ENCODE measurements around the gene ZBTB34. TPM values are rescaled to one million over a fixed set of nuclear protein-coding genes. Genes with fewer than 3 reads are reported as not detected.

ZBTB34 gene
- total and polyA plus RNA-seq, 2 donors = 4.0 to 7.9 TPM

- Histone ChIP-seq H3K27ac (ENCODE audit: low read depth in 1 of 2, low read length in 1 of 2) (no peak overlapping the region), H3K4me1 (ENCODE audit: control insufficient read depth in 2 of 2, insufficient read depth in 2 of 2, low read length in 2 of 2) (peaks cover 0 to 3% of the 10 kb centered on the region in 2 donors), H3K36me3 (ENCODE audit: control insufficient read depth in 2 of 2, insufficient read depth in 2 of 2, low read length in 1 of 2) (peaks cover 16 to 22% of the 10 kb centered on the region in 2 donors), H3K27me3 (ENCODE audit: control insufficient read depth in 2 of 2, insufficient read depth in 1 of 2, low read length in 1 of 2) (no peaks in the 10 kb centered on the region), H3K4me3 (ENCODE audit: low read length in 2 of 2) (no peak overlapping the region), H3K9me3 (ENCODE audit: control insufficient read depth in 2 of 2, insufficient read depth in 1 of 2, low read length in 1 of 2) (no peaks in the 10 kb centered on the region)
- WGBS = 95% methylated on average over 4 of the region's 4 CpGs
- no peak for DNase-seq (ENCODE audit: low read depth in 6 of 9, low spot score in 9 of 9)
These were observed 16.1 kb downstream of the ZBTB34 start for GRCh38 chr9:126876531-126876930.

- Histone ChIP-seq H3K27ac (ENCODE audit: low read depth in 1 of 2, low read length in 1 of 2) (no peak overlapping the region), H3K9me3 (ENCODE audit: control insufficient read depth in 2 of 2, insufficient read depth in 1 of 2, low read length in 1 of 2) (no peaks in the 10 kb centered on the region), H3K36me3 (ENCODE audit: control insufficient read depth in 2 of 2, insufficient read depth in 2 of 2, low read length in 1 of 2) (peaks cover 16 to 28% of the 10 kb centered on the region in 2 donors), H3K4me1 (ENCODE audit: control insufficient read depth in 2 of 2, insufficient read depth in 2 of 2, low read length in 2 of 2) (peaks cover 0 to 3% of the 10 kb centered on the region in 2 donors), H3K4me3 (ENCODE audit: low read length in 2 of 2) (no peak overlapping the region), H3K27me3 (ENCODE audit: control insufficient read depth in 2 of 2, insufficient read depth in 1 of 2, low read length in 1 of 2) (no peaks in the 10 kb centered on the region)
- WGBS = 67% methylated on average over 9 of the region's 9 CpGs
- peak in 2 of 9 donors; percentile 22 to 33 for DNase-seq (ENCODE audit: low read depth in 6 of 9, low spot score in 9 of 9)
These were observed 17.0 kb downstream of the ZBTB34 start for GRCh38 chr9:126877418-126877817.

GRCh38 chr9:126879288-126879687, 18.8 kb downstream of the ZBTB34 start:
- H3K27me3 ChIP-seq (ENCODE audit: control insufficient read depth in 2 of 2, insufficient read depth in 1 of 2, low read length in 1 of 2) = no peaks in the 10 kb centered on the region
- no peak overlapping the region for H3K4me3 ChIP-seq (ENCODE audit: low read length in 2 of 2)
- H3K4me1 ChIP-seq (ENCODE audit: control insufficient read depth in 2 of 2, insufficient read depth in 2 of 2, low read length in 2 of 2) = peaks cover 0 to 3% of the 10 kb centered on the region in 2 donors
- H3K27ac ChIP-seq (ENCODE audit: low read depth in 1 of 2, low read length in 1 of 2) = no peak overlapping the region
- peaks cover 16 to 36% of the 10 kb centered on the region in 2 donors for H3K36me3 ChIP-seq (ENCODE audit: control insufficient read depth in 2 of 2, insufficient read depth in 2 of 2, low read length in 1 of 2)
- WGBS = 98% methylated on average over 9 of the region's 9 CpGs
- no peaks in the 10 kb centered on the region for H3K9me3 ChIP-seq (ENCODE audit: control insufficient read depth in 2 of 2, insufficient read depth in 1 of 2, low read length in 1 of 2)
- DNase-seq (ENCODE audit: low read depth in 6 of 9, low spot score in 9 of 9) = no peak

GRCh38 chr9:126880226-126880946, 19.9 kb downstream of the ZBTB34 start:
- Histone ChIP-seq H3K27me3 (ENCODE audit: control insufficient read depth in 2 of 2, insufficient read depth in 1 of 2, low read length in 1 of 2) (no peaks in the 10 kb centered on the region), H3K27ac (ENCODE audit: low read depth in 1 of 2, low read length in 1 of 2) (no peak overlapping the region), H3K36me3 (ENCODE audit: control insufficient read depth in 2 of 2, insufficient read depth in 2 of 2, low read length in 1 of 2) (peaks cover 16 to 36% of the 10 kb centered on the region in 2 donors), H3K4me3 (ENCODE audit: low read length in 2 of 2) (no peak overlapping the region), H3K9me3 (ENCODE audit: control insufficient read depth in 2 of 2, insufficient read depth in 1 of 2, low read length in 1 of 2) (no peaks in the 10 kb centered on the region), H3K4me1 (ENCODE audit: control insufficient read depth in 2 of 2, insufficient read depth in 2 of 2, low read length in 2 of 2) (peaks cover 0 to 3% of the 10 kb centered on the region in 2 donors)
- WGBS = 99% methylated on average over 23 of the region's 23 CpGs
- no peak for DNase-seq (ENCODE audit: low read depth in 6 of 9, low spot score in 9 of 9)

GRCh38 chr9:126880947-126881332, 20.5 kb downstream of the ZBTB34 start:
- peaks cover 0 to 3% of the 10 kb centered on the region in 2 donors for H3K4me1 ChIP-seq (ENCODE audit: control insufficient read depth in 2 of 2, insufficient read depth in 2 of 2, low read length in 2 of 2)
- no peaks in the 10 kb centered on the region for H3K27me3 ChIP-seq (ENCODE audit: control insufficient read depth in 2 of 2, insufficient read depth in 1 of 2, low read length in 1 of 2)
- no peak for DNase-seq (ENCODE audit: low read depth in 6 of 9, low spot score in 9 of 9)
- 99% methylated on average over 6 of the region's 6 CpGs for WGBS
- no peaks in the 10 kb centered on the region for H3K9me3 ChIP-seq (ENCODE audit: control insufficient read depth in 2 of 2, insufficient read depth in 1 of 2, low read length in 1 of 2)
- no peak overlapping the region for H3K27ac ChIP-seq (ENCODE audit: low read depth in 1 of 2, low read length in 1 of 2)
- H3K36me3 ChIP-seq (ENCODE audit: control insufficient read depth in 2 of 2, insufficient read depth in 2 of 2, low read length in 1 of 2) = peaks cover 16 to 36% of the 10 kb centered on the region in 2 donors
- H3K4me3 ChIP-seq (ENCODE audit: low read length in 2 of 2) = no peak overlapping the region

GRCh38 chr9:126882746-126883145, 22.3 kb downstream of the ZBTB34 start:
- no peak for DNase-seq (ENCODE audit: low read depth in 6 of 9, low spot score in 9 of 9)
- peaks cover 16 to 36% of the 10 kb centered on the region in 2 donors for H3K36me3 ChIP-seq (ENCODE audit: control insufficient read depth in 2 of 2, insufficient read depth in 2 of 2, low read length in 1 of 2)
- H3K4me3 ChIP-seq (ENCODE audit: low read length in 2 of 2) = no peak overlapping the region

GRCh38 chr9:126883636-126884035, 23.2 kb downstream of the ZBTB34 start:
- 96% methylated on average over 15 of the region's 15 CpGs for WGBS
- no peak overlapping the region for H3K27ac ChIP-seq (ENCODE audit: low read depth in 1 of 2, low read length in 1 of 2)
- no peaks in the 10 kb centered on the region for H3K4me1 ChIP-seq (ENCODE audit: control insufficient read depth in 2 of 2, insufficient read depth in 2 of 2, low read length in 2 of 2)
- no peaks in the 10 kb centered on the region for H3K27me3 ChIP-seq (ENCODE audit: control insufficient read depth in 2 of 2, insufficient read depth in 1 of 2, low read length in 1 of 2)
- no peaks in the 10 kb centered on the region for H3K9me3 ChIP-seq (ENCODE audit: control insufficient read depth in 2 of 2, insufficient read depth in 1 of 2, low read length in 1 of 2)
- H3K4me3 ChIP-seq (ENCODE audit: low read length in 2 of 2) = no peak overlapping the region
- DNase-seq (ENCODE audit: low read depth in 6 of 9, low spot score in 9 of 9) = no peak
- H3K36me3 ChIP-seq (ENCODE audit: control insufficient read depth in 2 of 2, insufficient read depth in 2 of 2, low read length in 1 of 2) = peaks cover 16 to 36% of the 10 kb centered on the region in 2 donors

More at GRCh38 chr9:126882746-126883145, 22.3 kb downstream of the ZBTB34 start:
- no peaks in the 10 kb centered on the region for H3K4me1 ChIP-seq (ENCODE audit: control insufficient read depth in 2 of 2, insufficient read depth in 2 of 2, low read length in 2 of 2)
- H3K27me3 ChIP-seq (ENCODE audit: control insufficient read depth in 2 of 2, insufficient read depth in 1 of 2, low read length in 1 of 2) = no peaks in the 10 kb centered on the region
- 98% methylated on average over 11 of the region's 11 CpGs for WGBS
- H3K27ac ChIP-seq (ENCODE audit: low read depth in 1 of 2, low read length in 1 of 2) = no peak overlapping the region
- no peaks in the 10 kb centered on the region for H3K9me3 ChIP-seq (ENCODE audit: control insufficient read depth in 2 of 2, insufficient read depth in 1 of 2, low read length in 1 of 2)

- H3K27me3 ChIP-seq (ENCODE audit: control insufficient read depth in 2 of 2, insufficient read depth in 1 of 2, low read length in 1 of 2) = no peaks in the 10 kb centered on the region
- no peaks in the 10 kb centered on the region for H3K9me3 ChIP-seq (ENCODE audit: control insufficient read depth in 2 of 2, insufficient read depth in 1 of 2, low read length in 1 of 2)
- H3K36me3 ChIP-seq (ENCODE audit: control insufficient read depth in 2 of 2, insufficient read depth in 2 of 2, low read length in 1 of 2) = peaks cover 6 to 26% of the 10 kb centered on the region in 2 donors
- WGBS = 95% methylated on average over 6 of the region's 6 CpGs
- no peaks in the 10 kb centered on the region for H3K4me1 ChIP-seq (ENCODE audit: control insufficient read depth in 2 of 2, insufficient read depth in 2 of 2, low read length in 2 of 2)
- no peak overlapping the region for H3K4me3 ChIP-seq (ENCODE audit: low read length in 2 of 2)
- H3K27ac ChIP-seq (ENCODE audit: low read depth in 1 of 2, low read length in 1 of 2) = no peak overlapping the region
- no peak for DNase-seq (ENCODE audit: low read depth in 6 of 9, low spot score in 9 of 9)
These were observed 24.7 kb downstream of the ZBTB34 start for GRCh38 chr9:126885131-126885641.

- Histone ChIP-seq H3K36me3 (ENCODE audit: control insufficient read depth in 2 of 2, insufficient read depth in 2 of 2, low read length in 1 of 2) (peaks cover 0 to 17% of the 10 kb centered on the region in 2 donors), H3K9me3 (ENCODE audit: control insufficient read depth in 2 of 2, insufficient read depth in 1 of 2, low read length in 1 of 2) (no peaks in the 10 kb centered on the region), H3K4me3 (ENCODE audit: low read length in 2 of 2) (no peak overlapping the region), H3K4me1 (ENCODE audit: control insufficient read depth in 2 of 2, insufficient read depth in 2 of 2, low read length in 2 of 2) (no peaks in the 10 kb centered on the region), H3K27ac (ENCODE audit: low read depth in 1 of 2, low read length in 1 of 2) (no peak overlapping the region), H3K27me3 (ENCODE audit: control insufficient read depth in 2 of 2, insufficient read depth in 1 of 2, low read length in 1 of 2) (no peaks in the 10 kb centered on the region)
- WGBS = 95% methylated on average over 23 of the region's 23 CpGs
- no peak for DNase-seq (ENCODE audit: low read depth in 6 of 9, low spot score in 9 of 9)
These were observed 25.8 kb downstream of the ZBTB34 start for GRCh38 chr9:126886034-126886822.

Measured in thymus (tissue), 11 donors.